Lower leg skin (tissue), 3 donors: ENCODE data around the gene PRSS23.

Experiments
- POLR2A ChIP-seq, 2 donors: fragments of 450-650 bp; IDR thresholded peaks; one replicate each; pipeline ENCODE4 v1.6.1; 2016 to 2017; ENCODE audit warnings: antibody characterized with exemption in 2 of 2, mild to moderate bottlenecking in 1 of 2, moderate library complexity in 1 of 2
- TF ChIP-seq, protein P1 (sequence below), 3 donors: fragments of 450-650 bp; IDR thresholded peaks; one replicate each; pipeline ENCODE4 v1.5.1; 2016; ENCODE audit warnings: antibody characterized with exemption in 3 of 3, mild to moderate bottlenecking in 3 of 3, moderate library complexity in 2 of 3

DNA sequence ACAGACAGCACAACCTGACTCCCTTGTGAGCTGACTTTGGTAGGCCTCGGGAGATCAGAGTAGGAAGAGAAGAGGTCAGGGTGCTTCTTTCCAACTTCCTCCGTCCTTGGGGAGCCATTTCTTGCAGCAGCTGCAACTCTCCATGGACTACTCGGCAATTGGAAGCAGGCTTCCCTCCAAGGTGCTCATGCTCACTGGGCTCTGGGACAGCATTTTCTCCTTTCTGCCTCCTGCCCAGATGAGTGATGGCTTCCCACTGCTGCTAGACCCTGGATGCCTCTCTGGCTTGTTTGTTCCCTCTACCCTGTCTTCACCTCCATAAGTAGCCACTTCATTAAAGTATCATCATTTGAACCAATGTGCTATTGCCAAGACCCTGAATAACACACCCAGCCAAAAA is 8.2 kb upstream of the PRSS23 start:
- TF ChIP-seq, protein P1, sequence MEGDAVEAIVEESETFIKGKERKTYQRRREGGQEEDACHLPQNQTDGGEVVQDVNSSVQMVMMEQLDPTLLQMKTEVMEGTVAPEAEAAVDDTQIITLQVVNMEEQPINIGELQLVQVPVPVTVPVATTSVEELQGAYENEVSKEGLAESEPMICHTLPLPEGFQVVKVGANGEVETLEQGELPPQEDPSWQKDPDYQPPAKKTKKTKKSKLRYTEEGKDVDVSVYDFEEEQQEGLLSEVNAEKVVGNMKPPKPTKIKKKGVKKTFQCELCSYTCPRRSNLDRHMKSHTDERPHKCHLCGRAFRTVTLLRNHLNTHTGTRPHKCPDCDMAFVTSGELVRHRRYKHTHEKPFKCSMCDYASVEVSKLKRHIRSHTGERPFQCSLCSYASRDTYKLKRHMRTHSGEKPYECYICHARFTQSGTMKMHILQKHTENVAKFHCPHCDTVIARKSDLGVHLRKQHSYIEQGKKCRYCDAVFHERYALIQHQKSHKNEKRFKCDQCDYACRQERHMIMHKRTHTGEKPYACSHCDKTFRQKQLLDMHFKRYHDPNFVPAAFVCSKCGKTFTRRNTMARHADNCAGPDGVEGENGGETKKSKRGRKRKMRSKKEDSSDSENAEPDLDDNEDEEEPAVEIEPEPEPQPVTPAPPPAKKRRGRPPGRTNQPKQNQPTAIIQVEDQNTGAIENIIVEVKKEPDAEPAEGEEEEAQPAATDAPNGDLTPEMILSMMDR (IDR thresholded peaks at IDR 0.05): no peak
- no peak for TF ChIP-seq POLR2A (IDR thresholded peaks at IDR 0.05)
